Sigmoid colon (tissue), 4 donors: ENCODE data around the gene OPRL1.

ENCODE experiments used
- CTCF ChIP-seq, 4 experiments: fragments of 450-650 bp in 3 of 4; fragments of 200-600 bp in 1 of 4; IDR thresholded peaks; one replicate each; pipeline ENCODE4 v1.5.1; 2016 to 2019; ENCODE audit warnings: antibody characterized with exemption in 4 of 4, mild to moderate bottlenecking in 3 of 4, moderate library complexity in 2 of 4
- EP300 ChIP-seq, 4 donors: sonication (generic); formaldehyde crosslinking; IDR thresholded peaks; one replicate each; pipeline ENCODE4 v1.6.1; 2017; ENCODE audit warnings: antibody characterized with exemption in 4 of 4

- no peak for TF ChIP-seq CTCF (IDR thresholded peaks at IDR 0.05)
- no peak for TF ChIP-seq EP300 (IDR thresholded peaks at IDR 0.05)
These were observed 11.5 kb downstream of the OPRL1 start for GRCh38 chr20:64091340-64091739.
